GM19025 (cell line): Measurements from ENCODE around the gene DUSP2.

ENCODE experiments used
- ATAC-seq: cut with Tn5 transposase; IDR thresholded peaks from one replicate; pipeline ENCODE4 v1.9.1; 2021; ENCODE audit warnings: mild to moderate bottlenecking, low read depth, moderate library complexity; ENCODE audit not compliant: unreplicated experiment

DUSP2 gene

DNA sequence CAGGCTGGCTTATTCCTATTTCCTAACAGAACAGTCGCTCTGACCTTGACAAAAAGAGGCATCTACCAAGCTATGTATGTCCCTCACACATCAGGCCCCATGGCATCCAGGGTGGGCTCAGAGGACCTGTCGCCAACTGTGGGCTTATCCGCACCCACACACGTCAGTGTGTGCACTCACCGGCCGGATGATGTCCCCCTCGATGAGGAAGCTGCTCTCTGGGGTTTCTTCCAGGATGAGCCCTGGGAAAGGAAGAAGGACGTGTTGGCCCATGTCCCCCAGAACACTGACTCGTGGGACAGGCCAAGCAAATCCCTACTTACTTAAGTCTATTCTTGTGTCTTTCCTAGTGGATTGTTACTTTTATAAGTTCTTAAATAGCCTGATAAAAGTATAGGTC is 10.1 kb downstream of the DUSP2 start:
- no peak for ATAC-seq

DNA sequence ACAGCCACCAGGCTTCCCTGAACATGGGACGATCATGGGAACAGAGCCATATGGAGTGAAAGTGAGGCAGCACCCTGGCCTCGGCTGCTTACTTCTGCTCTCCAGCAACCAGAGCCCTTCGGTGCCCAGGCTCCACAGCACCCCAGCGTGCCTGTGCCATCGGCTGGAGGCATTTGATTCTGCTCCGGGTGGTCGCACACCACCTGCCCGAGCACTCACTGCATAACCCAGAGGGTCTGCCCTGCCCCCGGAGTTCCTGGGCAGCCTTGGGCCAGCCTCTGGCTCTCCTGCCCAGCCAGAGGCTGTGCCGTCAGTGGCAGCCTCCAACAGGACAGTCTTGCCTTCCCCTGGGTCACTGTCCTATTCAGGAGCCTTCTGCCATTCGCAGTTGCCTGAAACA is 10.8 kb downstream of the DUSP2 start:
- ATAC-seq = no peak

DNA sequence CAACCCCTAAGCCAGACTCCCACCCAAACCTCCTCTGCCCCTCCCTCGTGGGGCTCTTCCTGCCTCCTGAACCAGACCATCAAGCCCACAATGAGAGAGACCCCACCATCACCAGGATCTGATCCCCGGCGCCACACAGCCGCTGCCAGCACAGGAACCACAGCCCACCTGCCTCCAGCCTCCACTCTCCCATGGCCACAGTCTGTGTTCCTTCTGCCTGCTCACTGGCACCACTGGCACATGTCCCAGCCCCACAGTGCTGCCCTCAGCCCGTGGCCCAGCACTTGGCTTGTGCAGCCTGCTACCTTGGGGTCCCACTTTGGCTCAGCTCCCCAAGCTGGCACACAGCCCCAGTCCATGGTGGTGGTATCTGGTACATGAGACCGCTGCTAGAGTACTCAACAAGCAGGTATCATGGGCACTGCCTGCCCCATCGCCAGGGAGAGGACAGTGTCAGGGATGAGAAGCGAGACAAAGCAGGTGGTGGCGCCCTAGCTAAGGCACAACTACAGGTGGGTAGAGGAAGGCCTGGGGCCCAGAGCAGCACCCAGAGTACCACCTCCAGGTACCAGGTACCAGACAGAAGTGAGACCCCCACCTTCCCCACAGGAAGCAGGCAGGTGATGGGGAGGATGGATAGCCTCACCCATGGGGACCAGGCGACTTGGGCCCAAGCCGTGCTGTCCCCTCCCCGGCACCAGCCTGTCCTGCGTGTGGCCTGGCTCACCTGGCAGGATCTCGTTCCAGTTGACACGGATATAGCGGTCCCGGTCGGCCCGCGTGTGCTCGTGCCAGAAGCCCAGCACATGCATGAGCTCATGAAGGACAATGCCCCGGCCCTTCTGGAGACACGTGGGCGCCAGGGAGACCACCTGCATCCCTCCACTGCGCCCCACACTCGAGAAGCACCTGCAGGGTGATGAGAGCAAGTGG is 13.2 kb downstream of the DUSP2 start:
- ATAC-seq = no peak

DNA sequence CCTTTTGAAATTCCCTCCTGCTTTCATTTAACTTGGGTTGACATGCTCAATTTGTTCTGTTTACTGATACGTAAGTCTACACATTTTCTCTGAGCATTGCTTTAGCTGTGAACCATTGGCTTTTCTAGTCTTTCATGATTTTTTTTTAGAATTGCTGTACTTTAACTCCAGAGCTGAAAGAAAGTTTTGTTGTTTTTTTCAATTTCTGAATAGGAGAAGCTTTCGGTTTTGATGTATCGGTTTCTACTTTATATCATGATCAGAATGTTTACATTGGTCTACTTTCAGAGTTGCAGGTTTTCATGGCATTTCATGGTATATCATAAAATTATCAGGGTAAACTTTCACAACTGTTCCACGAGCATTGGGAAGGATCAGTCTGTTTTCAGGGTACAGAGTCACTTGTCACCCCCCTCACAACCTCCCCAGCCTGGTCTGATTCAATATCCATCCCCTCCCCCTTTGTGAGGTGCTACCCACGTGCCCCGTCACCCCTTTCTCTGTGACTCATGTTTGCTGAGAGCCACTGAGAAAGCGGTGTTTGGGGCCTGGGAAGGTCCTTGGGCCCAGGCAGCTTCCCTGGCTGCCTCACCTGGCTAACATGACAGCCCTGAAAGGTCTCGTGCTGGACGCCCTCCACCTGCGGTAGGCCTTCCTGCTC is 14.0 kb downstream of the DUSP2 start:
- ATAC-seq = no peak

DNA sequence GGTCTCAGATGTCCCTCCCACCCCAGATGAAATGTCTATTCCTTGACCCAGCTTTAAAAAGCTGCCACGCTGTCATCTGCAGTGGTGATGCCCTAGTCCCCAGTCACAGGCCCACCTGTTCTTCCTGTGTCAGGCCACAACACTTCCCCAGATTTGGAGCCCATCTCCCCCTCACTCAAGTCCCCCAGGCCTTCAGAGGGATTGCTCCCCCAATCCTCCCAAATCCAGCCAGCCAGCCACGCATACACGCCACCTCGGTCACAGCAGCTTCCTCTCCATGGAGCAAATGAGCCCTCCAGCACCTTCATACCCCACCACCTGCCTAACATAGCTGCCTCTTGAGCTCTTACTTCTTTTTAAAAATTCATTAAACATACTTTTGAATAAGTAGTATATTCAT is 14.8 kb downstream of the DUSP2 start:
- ATAC-seq = no peak

DNA sequence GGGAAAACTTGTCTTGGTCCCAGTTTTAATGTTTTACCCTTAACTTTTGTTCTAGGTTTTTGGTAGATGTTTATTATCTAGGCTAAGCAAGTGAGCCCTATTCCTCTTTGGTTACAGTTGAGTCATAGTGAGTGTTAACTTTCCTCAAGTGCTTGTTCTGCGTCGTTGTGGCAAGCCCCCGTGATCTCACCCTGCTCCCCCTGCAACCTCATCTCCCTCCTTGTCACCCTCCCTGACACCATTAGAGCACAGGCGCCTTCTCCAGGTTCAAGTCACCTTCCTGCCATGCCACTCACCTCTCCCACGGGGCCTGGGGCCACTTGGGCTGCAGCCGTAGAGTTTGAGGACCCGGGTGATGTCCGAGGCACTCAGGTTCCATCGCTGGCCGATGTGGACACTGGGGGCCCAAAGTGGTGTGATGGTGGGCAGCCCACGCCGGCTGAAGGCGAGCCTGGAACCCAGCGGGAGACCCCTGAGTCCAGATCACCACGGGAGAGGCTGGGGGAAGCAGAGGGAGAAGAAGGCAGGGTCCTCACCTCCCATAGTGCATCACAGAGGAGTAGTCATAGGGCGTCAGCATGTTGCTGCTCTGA is 15.6 kb downstream of the DUSP2 start:
- no peak for ATAC-seq

DNA sequence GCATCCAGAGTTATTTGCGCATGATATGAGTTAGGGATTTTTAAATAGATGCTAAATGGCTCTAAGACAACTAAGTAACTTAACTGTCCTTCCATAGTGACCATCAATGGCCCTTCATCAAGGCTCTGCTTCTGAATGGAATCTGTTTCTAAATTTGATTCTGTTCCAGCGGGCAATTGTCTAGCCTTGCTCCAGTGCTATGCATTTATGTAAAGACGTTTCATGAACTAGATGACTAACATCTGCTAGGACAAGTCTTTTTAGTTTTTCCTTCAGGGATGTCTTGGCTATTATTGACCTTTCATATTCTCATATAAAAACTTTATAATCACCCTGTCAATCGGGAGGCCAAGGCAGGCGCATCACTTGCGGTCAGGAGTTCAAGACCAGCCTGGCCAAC is 16.8 kb downstream of the DUSP2 start:
- ATAC-seq = no peak

DNA sequence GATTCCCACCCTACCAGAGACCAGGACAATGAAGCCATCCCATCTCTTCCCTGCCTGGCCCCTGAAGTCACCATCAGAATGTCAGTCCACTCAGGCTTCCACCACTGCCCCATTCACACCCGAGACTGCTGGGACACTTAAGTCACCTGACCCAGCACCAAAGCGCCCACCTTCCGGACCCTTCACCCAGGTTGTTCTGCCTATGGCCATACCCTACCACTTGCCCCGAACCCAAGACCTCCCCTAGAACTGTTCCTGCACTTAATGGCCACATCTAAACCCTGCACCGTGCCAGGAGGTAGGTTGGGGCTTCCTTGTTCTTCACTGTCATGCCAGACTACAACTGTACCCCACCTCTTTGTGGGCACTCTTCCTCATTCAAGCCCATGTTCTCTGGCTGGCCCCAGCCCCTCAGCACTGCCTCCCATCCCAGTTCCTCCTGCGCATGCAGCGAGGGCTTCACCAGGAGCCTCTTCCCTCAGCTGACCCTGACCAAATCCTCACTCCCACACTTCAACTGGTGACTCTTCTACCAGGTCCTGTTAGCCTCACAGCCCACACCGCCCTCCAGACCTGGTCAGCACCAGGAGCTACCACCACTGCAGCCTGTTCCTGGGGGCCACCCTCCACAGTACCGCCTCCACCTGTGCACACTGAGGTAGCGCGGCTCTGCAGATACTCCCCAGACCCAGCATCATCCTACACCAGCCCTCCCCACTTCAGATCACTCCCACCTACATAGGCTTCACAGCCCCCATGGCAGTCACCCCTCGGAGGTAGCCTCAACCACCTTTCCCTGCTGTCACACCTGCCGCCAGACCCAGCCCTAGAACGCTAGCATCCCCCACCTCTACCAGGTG is 20.6 kb downstream of the DUSP2 start:
- no peak for ATAC-seq

DNA sequence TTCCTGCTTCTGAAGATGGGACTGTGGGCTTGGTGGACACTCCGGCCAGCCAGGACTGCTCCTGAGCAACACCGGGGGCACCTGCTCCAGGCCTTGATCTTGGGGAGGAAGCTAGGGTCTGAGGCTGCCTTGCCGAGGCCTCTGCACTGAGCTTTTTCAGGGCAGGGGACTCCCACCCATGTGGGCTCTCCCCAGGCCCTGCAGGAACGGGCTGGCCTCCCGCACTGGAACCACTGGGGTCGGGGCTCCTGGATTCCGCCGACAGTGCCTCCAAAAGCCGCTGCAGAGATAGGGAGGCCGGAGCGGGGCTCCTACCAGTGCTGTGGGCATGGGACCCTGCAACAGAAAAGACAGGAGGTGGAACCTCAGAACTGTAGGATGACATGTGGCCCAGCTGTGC is 21.3 kb downstream of the DUSP2 start:
- no peak for ATAC-seq

DNA sequence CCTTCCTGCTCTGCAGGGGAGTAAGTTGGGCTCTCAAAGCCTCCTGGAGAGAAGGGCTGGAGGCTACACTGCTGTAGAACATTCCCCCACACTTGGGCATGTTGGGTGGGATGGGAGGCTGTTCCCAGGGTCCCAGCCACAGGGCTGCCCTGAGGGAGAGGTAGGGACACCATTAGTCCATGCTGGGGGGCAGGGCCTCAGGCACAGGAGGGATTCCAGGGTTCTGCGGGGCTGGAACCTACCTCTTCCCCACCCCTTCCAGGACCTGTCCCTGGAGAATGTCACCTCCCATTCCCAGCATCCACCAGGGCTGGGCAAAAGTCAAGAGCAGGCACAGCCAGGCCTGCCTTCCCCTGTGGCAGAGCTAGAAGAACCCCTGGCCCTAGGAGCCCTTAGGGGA is 21.9 kb downstream of the DUSP2 start:
- no peak for ATAC-seq

DNA sequence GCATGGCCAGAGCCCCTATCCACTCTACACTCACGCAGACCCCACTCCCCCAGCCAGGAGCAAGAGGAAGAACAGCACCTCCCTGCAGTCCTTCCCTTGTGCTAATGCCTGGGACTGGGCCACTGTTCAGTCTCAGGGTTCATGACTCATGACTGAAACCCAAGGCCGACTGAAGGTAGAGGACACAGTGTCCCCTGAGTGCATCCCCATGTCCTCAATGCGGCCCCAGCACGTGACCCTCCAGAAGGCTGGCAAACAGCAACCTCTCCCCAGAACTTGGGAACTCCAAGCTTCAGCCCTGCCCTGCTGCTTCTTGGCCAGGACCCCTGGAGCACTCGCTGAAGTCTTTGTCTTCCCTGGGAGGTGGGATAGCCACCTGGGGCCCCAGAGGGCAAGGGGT is 22.8 kb downstream of the DUSP2 start:
- ATAC-seq = no peak

DNA sequence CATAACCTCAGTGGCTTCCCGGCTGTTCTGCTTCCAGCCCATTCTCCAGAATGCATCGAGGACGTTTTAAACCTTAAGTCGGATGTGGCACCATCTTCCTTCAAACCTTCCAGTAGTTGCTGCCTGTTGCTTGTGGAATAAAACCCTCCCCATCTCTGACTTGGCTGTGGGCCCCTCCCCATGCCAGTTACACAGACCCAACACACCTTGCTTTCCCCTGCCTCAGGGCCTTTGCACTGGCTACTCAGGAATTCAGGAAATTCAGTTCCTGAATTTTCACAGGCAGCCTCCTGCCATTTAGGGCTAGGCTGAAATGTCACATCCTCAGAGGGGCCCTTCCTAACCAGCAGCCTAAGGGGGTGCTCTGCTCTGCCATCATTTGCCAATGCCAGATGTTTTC is 23.8 kb downstream of the DUSP2 start:
- ATAC-seq = no peak

DNA sequence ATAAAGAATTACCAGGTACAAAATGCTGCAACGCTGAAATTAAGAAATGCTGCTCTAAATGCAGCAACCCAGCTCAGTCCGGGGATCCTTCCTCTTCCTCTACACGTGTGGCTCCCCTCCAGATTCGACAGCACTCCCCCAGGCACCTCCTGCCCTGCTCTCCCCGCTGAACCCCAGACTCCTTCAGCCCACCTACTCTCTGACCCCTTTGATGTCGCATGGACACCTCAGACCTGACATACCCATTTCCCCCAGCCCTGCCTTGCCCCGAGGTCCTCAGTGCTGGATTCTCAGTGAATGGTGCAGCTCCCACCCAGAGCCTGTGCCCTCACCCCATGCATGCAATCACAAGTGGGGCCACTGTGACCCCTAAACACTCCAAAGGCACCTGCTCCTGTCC is 24.2 kb downstream of the DUSP2 start:
- no peak for ATAC-seq

DNA sequence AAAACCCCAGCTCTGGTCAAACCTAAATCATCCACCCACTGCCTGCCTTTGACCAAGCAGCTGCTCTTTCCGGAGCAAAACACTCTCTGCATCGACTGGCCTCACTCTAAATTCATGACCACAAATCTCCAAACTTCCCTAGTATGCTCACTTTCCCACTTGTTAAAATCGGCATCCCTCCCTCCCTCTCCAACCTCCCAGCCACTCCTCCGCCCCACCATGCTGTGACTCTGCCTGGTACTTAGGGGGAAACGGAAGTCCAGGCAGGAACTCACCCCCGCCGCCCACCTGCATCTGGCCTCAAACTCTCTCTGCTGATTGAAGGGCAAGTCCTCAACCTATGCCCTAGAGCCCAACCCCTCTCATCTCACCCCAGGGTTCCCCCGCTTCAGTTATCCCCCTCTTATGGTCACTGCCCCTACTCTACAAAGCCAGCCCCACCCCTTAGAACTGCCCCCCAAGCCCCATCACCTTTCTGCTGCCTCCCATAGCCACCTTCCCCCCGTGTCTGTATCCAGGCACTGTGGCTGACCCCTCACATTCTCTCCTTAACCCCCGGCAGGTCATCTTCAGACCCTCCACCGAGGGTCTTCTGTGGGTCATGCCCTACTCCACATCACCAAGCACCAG is 25.0 kb downstream of the DUSP2 start:
- ATAC-seq = no peak

DNA sequence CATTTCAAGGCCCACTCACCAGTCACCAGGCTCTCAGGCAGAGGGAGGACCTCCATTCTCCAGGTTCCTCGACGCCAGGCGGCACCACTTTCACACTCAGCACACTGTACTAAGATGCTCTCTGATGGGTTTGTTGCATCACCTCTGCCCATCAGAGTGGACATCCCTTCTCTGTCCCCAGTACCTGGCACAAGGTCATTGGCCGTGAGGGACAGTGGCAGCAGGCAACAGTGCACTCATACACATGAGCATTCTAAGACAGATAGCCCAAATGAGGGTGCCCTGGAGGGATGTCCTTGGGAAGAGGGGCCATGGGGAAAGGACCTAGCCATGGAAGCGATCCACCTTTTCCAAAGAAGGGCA is 25.9 kb downstream of the DUSP2 start:
- no peak for ATAC-seq

DNA sequence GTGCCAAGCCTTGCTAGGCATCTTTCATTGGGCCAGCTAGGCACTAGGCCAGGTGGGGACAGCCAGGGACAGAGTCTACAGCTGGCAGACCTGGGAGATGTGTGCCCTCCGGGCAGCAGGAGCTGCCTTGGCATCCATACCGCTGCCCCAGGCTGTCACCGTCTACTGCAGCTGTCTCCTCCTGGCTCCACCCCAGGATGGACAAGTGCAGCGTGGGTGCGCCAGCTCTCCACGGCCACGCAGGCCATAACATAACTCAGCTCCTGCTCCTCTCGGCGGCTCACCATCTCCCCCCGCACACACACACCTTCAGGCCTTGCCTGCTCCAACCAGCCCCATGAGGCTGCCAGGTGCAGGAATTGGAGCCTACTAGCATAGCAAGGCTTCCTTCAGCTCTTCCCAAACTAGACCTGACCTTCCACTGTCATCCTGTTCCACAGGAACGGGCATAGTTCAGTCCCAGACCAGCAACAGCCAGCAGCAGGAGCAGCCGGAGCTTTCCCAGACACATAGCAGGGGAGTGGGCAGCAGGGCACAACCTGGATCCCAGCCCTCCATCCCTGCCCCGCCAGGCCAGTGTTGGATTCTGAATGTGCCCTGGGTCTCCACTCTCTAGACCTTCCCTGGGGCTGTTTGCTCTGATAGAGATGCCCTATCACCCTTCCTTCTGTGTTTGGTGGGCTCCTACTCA is 26.4 kb downstream of the DUSP2 start:
- ATAC-seq = no peak

DNA sequence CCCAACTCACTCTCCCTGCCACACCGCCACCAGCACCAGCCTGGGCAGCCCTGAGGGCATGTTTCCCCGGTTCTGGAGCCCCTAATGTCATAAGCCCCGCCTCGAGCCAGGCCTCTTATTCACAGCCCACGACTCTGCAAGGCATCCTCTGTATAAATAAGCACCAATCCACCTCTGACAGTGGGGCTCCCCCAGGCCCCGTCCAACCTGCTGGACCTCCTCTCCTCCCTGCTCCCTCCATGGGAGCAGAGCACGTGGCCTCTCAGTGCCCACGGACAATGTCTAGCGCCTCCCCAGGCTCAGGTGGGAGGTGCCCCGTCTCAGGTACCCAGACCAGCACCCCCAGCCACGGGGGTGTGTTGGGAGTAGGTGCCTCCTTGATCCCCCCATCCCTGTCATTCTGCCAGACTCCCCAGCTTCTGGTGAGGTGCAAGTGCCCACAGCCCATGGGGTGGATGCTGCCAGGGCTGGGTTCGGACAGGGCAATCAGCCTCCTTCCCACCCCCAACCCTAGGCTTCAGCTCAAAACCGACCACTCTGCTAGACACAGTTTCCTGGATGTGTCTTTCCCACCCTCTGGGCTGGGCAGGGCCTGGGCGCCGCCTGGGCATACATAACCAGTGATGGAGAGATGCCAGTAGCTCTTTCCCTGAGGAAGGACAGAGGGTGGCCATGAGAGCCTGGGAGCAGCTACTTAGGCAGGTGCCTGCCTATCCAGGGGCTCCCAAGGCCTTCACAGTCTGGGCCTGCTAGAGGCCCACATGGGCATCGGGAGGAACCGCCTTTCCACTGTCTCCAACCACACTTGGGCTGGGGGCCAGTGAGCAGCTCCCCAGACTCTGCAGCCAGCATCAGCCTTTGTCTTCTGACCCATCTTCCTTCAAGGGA is 27.3 kb downstream of the DUSP2 start:
- ATAC-seq = no peak

DNA sequence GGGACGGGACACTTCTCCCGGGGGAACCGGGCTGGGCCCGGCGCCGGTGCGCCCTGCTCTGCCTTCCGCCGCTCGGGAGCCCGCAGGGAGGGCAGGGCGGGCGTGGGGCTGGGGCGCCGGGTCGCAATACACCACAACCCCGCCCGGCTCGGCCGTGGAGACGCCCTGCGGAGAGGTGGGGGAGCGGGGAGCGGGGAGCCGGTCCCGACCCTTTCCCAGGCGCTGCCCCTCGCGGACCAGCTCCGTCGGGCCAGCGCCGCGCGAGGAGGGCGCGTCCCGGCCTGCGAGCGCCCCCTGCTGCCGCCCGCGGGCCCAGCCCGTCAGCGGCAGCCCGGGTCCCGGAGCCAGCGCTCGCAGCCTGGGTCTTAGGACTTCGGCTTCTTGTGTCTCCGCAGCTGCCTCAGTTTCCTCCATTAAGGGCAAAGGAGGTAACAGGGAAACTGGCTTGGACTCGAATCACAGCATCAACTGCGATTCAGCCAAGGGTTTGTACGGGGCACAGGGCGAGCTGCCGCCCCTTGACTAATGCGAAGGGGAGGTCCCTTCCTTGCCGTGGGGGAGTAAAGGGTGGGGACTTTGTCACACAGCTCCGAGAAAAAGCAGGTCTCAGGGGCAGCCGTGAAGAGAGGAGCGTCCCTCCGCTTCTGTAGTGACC is 28.2 kb downstream of the DUSP2 start:
- ATAC-seq = peak; percentile 71
